Cardiac muscle cell (in vitro differentiated cells and primary cell): Measurements from ENCODE around the gene LRP5. TPM values are rescaled to one million over a fixed set of nuclear protein-coding genes. Genes with fewer than 3 reads are reported as not detected.

Source experiments
- DNase-seq, 2 donors: peaks; one replicate each; pipeline versions ENCODE4 v3.0.0 to v3.0.0-alpha.2; 2010 to 2017; ENCODE audit warnings: low read depth in 1 of 2, low spot score in 1 of 2
- H3K27ac ChIP-seq: fragments of 200-600 bp; sonication (generic); 2 replicates; pipeline ENCODE4 v1.5.1; 2016
- H3K27me3 ChIP-seq: fragments of 200-600 bp; sonication (generic); 2 replicates; pipeline ENCODE4 v1.6.0; 2016; ENCODE audit warnings: control low read depth
- H3K36me3 ChIP-seq: fragments of 200-600 bp; sonication (generic); 2 replicates; pipeline ENCODE4 v1.5.1; 2016; ENCODE audit warnings: control low read depth
- H3K4me1 ChIP-seq: fragments of 200-600 bp; sonication (generic); 2 replicates; pipeline ENCODE4 v1.8.1; 2017; ENCODE audit warnings: low read depth, mild to moderate bottlenecking, mixed run types
- H3K4me3 ChIP-seq: fragments of 200-600 bp; sonication (generic); 2 replicates; pipeline ENCODE4 v1.5.1; 2016; ENCODE audit warnings: mild to moderate bottlenecking
- H3K9me3 ChIP-seq: fragments of 200-600 bp; sonication (generic); 2 replicates; pipeline ENCODE4 v1.5.1; 2017; ENCODE audit warnings: low read depth, mild to moderate bottlenecking, control low read depth
- CTCF ChIP-seq: IDR thresholded peaks from 2 replicates; pipeline ENCODE4 v1.5.1; 2012; ENCODE audit warnings: low read depth, mild to moderate bottlenecking, low read length
- polyA plus RNA-seq: library from polyadenylated mRNA; unstranded; fragments of >200 nt; fragmentation: Nextera tagmentation; extraction: Ambion mirVana; gene quantifications from 2 replicates; pipeline ENCODE4 v1.2.1, GENCODE V29; 2016
- total RNA-seq: library from RNA; depleted of rRNA; stranded (reverse); fragments of >200 nt; gene quantifications from 2 replicates; pipeline ENCODE4 v1.2.3, GENCODE V29; 2016

Gene LRP5
- total and polyA plus RNA-seq, 2 experiments from 2014 or later, result 29.1 to 245 TPM

GRCh38 chr11:68321293-68322051, 9.1 kb downstream of the LRP5 start:
- no peaks in the 10 kb centered on the region for H3K36me3 ChIP-seq
- H3K9me3 ChIP-seq, result no peaks in the 10 kb centered on the region
- H3K4me3 ChIP-seq, result no peak overlapping the region
- H3K4me1 ChIP-seq, result peaks cover 9% of the 10 kb centered on the region
- no peaks in the 10 kb centered on the region for H3K27me3 ChIP-seq
- no peak for DNase-seq
- H3K27ac ChIP-seq, result no peak overlapping the region
- TF ChIP-seq CTCF, result no peak

GRCh38 chr11:68322052-68322430, 9.7 kb downstream of the LRP5 start:
- Histone ChIP-seq H3K4me3 (no peak overlapping the region), H3K27me3 (no peaks in the 10 kb centered on the region), H3K27ac (no peak overlapping the region), H3K9me3 (no peaks in the 10 kb centered on the region), H3K4me1 (peaks cover 9% of the 10 kb centered on the region), H3K36me3 (no peaks in the 10 kb centered on the region)
- DNase-seq, result no peak
- no peak for TF ChIP-seq CTCF

- peaks cover 14% of the 10 kb centered on the region for H3K4me1 ChIP-seq
- TF ChIP-seq CTCF, result no peak
- H3K9me3 ChIP-seq, result no peaks in the 10 kb centered on the region
These were observed 11.8 kb downstream of the LRP5 start for GRCh38 chr11:68324241-68324640.

GRCh38 chr11:68324695-68325094, 12.3 kb downstream of the LRP5 start:
- H3K4me1 ChIP-seq, result peaks cover 16% of the 10 kb centered on the region
- H3K9me3 ChIP-seq, result no peaks in the 10 kb centered on the region
- no peak overlapping the region for H3K4me3 ChIP-seq
- no peak overlapping the region for H3K27ac ChIP-seq
- no peaks in the 10 kb centered on the region for H3K36me3 ChIP-seq
- no peak for DNase-seq
- no peaks in the 10 kb centered on the region for H3K27me3 ChIP-seq
- no peak for TF ChIP-seq CTCF

More at GRCh38 chr11:68324241-68324640, 11.8 kb downstream of the LRP5 start:
- H3K36me3 ChIP-seq, result no peaks in the 10 kb centered on the region
- no peak overlapping the region for H3K4me3 ChIP-seq
- H3K27me3 ChIP-seq, result no peaks in the 10 kb centered on the region
- no peak overlapping the region for H3K27ac ChIP-seq
- no peak for DNase-seq

GRCh38 chr11:68325183-68325906, 13.0 kb downstream of the LRP5 start:
- Histone ChIP-seq H3K4me3 (no peak overlapping the region), H3K9me3 (no peaks in the 10 kb centered on the region), H3K36me3 (no peaks in the 10 kb centered on the region), H3K27me3 (no peaks in the 10 kb centered on the region), H3K4me1 (peaks cover 21% of the 10 kb centered on the region), H3K27ac (no peak overlapping the region)
- TF ChIP-seq CTCF, result no peak
- no peak for DNase-seq
